Measurements from ENCODE around the gene PCDHAC1.
"Not testable (repeated sequence)": the region's sequence is repeated elsewhere in the genome, so short reads cannot be mapped to it uniquely, and the experiment has no call there.

Gene PCDHAC1

GRCh38 chr5:140925806-140926442 lies at the start of gene PCDHAC1:
Gene PCDHAC1, plus strand, starts transcription at chr5:140926299. Its CDS starts 594 bp downstream, at chr5:140926893.
- FAIRE-seq, result no peak
- DNase-seq (ENCODE audit: insufficient read length, low spot score), result peak; percentile 32
- no peak for TF ChIP-seq CTCF (IDR thresholded peaks at IDR 0.05; ENCODE audit: insufficient read depth, missing control alignments)

- FAIRE-seq; DNase-seq (ENCODE audit: insufficient read length, low spot score): not testable (repeated sequence)
Measured at GRCh38 chr5:140876541-140877261, 49.4 kb upstream of the PCDHAC1 start.

- DNase-seq (ENCODE audit: insufficient read length, low spot score), result no peak
- no peak for FAIRE-seq
Measured at GRCh38 chr5:140877262-140877581, 48.9 kb upstream of the PCDHAC1 start.

GRCh38 chr5:140881889-140882590 lies 44.1 kb upstream of the PCDHAC1 start, which contains the start of gene PCDHA13:
Gene PCDHA13, plus strand, starts transcription at chr5:140882124. Its CDS starts 145 bp downstream, at chr5:140882269.
- FAIRE-seq, result no peak
- no peak for DNase-seq (ENCODE audit: insufficient read length, low spot score)
- TF ChIP-seq CTCF (IDR thresholded peaks at IDR 0.05; ENCODE audit: insufficient read depth, missing control alignments), result no peak

More at GRCh38 chr5:140877262-140877581, 48.9 kb upstream of the PCDHAC1 start:
- no peak for TF ChIP-seq CTCF (IDR thresholded peaks at IDR 0.05; ENCODE audit: insufficient read depth, missing control alignments)

- DNase-seq (ENCODE audit: insufficient read length, low spot score) (no peak), FAIRE-seq (no peak)
- TF ChIP-seq CTCF (IDR thresholded peaks at IDR 0.05; ENCODE audit: insufficient read depth, missing control alignments), result peak; percentile 60
Measured at GRCh38 chr5:140882591-140882899, 43.6 kb upstream of the PCDHAC1 start.

- FAIRE-seq (no peak), DNase-seq (ENCODE audit: insufficient read length, low spot score) (no peak)
- no peak for TF ChIP-seq CTCF (IDR thresholded peaks at IDR 0.05; ENCODE audit: insufficient read depth, missing control alignments)
Measured at GRCh38 chr5:140883373-140883772, 42.7 kb upstream of the PCDHAC1 start.

GRCh38 chr5:140883927-140884697 lies 42.0 kb upstream of the PCDHAC1 start:
- no peak for FAIRE-seq
- no peak for DNase-seq (ENCODE audit: insufficient read length, low spot score)
- no peak for TF ChIP-seq CTCF (IDR thresholded peaks at IDR 0.05; ENCODE audit: insufficient read depth, missing control alignments)

Measured in D721Med (cell line).